ENCODE results near the gene NEURL2.

DNA sequence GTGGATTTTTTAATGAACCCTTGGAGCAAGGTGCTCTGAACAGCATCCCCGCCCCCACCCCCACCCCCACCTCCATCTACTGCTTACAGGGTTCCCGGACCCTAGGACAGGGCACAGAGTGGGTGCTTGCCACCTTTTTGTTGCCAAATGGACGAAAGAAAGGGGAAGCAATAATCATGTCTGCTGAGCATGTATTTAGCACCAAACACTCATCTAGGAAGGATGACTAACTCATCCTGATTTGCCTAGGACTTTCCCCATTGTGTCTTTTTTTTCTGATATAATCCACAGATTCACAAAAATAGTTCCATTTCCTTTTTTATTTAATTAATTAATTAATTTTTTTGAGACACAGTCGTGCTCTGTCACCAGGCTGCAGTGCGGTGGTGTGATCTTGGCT lies 22.1 kb upstream of the NEURL2 start:
- TF ChIP-seq, protein P1, sequence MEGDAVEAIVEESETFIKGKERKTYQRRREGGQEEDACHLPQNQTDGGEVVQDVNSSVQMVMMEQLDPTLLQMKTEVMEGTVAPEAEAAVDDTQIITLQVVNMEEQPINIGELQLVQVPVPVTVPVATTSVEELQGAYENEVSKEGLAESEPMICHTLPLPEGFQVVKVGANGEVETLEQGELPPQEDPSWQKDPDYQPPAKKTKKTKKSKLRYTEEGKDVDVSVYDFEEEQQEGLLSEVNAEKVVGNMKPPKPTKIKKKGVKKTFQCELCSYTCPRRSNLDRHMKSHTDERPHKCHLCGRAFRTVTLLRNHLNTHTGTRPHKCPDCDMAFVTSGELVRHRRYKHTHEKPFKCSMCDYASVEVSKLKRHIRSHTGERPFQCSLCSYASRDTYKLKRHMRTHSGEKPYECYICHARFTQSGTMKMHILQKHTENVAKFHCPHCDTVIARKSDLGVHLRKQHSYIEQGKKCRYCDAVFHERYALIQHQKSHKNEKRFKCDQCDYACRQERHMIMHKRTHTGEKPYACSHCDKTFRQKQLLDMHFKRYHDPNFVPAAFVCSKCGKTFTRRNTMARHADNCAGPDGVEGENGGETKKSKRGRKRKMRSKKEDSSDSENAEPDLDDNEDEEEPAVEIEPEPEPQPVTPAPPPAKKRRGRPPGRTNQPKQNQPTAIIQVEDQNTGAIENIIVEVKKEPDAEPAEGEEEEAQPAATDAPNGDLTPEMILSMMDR (conservative IDR thresholded peaks at IDR 0.05; ENCODE audit: low read depth in 2 of 2): no peak
- TF ChIP-seq POLR2AphosphoS5 (IDR thresholded peaks at IDR 0.05; ENCODE audit: low read depth): no peak
- TF ChIP-seq CREB1 (CRISPR knock-in tag; IDR thresholded peaks at IDR 0.05; ENCODE audit: low read depth): no peak
- TF ChIP-seq ZNF114 (CRISPR knock-in tag; IDR thresholded peaks at IDR 0.05): no peak
- TF ChIP-seq, protein P2, sequence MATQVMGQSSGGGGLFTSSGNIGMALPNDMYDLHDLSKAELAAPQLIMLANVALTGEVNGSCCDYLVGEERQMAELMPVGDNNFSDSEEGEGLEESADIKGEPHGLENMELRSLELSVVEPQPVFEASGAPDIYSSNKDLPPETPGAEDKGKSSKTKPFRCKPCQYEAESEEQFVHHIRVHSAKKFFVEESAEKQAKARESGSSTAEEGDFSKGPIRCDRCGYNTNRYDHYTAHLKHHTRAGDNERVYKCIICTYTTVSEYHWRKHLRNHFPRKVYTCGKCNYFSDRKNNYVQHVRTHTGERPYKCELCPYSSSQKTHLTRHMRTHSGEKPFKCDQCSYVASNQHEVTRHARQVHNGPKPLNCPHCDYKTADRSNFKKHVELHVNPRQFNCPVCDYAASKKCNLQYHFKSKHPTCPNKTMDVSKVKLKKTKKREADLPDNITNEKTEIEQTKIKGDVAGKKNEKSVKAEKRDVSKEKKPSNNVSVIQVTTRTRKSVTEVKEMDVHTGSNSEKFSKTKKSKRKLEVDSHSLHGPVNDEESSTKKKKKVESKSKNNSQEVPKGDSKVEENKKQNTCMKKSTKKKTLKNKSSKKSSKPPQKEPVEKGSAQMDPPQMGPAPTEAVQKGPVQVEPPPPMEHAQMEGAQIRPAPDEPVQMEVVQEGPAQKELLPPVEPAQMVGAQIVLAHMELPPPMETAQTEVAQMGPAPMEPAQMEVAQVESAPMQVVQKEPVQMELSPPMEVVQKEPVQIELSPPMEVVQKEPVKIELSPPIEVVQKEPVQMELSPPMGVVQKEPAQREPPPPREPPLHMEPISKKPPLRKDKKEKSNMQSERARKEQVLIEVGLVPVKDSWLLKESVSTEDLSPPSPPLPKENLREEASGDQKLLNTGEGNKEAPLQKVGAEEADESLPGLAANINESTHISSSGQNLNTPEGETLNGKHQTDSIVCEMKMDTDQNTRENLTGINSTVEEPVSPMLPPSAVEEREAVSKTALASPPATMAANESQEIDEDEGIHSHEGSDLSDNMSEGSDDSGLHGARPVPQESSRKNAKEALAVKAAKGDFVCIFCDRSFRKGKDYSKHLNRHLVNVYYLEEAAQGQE (IDR thresholded peaks at IDR 0.05; ENCODE audit: unreplicated experiment): no peak

Data from GM23338 (cell line).